ENCODE measurements around the gene STRAP.
"Not testable (repeated sequence)": the region's sequence is repeated elsewhere in the genome, so short reads cannot be mapped to it uniquely, and the experiment has no call there.

The STRAP gene

GRCh38 chr12:15874556-15875145 is 7.5 kb upstream of the STRAP start:
- not testable (repeated sequence) for DNase-seq

- DNase-seq: no peak
Measured at GRCh38 chr12:15875863-15876262, 6.3 kb upstream of the STRAP start.

GRCh38 chr12:15879413-15879812 is 2.8 kb upstream of the STRAP start:
- DNase-seq: no peak

- no peak for DNase-seq
Measured at GRCh38 chr12:15880721-15881120, 1.5 kb upstream of the STRAP start.

- no peak for DNase-seq
Measured at GRCh38 chr12:15883536-15883935, 1.3 kb downstream of the STRAP start.

GRCh38 chr12:15886372-15887042 is 4.3 kb downstream of the STRAP start:
- no peak for DNase-seq

- DNase-seq: no peak
Measured at GRCh38 chr12:15887043-15887817, 5.0 kb downstream of the STRAP start.

GRCh38 chr12:15892645-15893259 is 10.6 kb downstream of the STRAP start:
- no peak for DNase-seq

GRCh38 chr12:15893260-15893659 is 11.1 kb downstream of the STRAP start:
- DNase-seq: no peak

- DNase-seq: no peak
Measured at GRCh38 chr12:15896867-15897266, 14.7 kb downstream of the STRAP start.

- DNase-seq: no peak
Measured at GRCh38 chr12:15897433-15897832, 15.2 kb downstream of the STRAP start.

GRCh38 chr12:15899282-15899870 is 17.2 kb downstream of the STRAP start:
- DNase-seq: peak; percentile 54

- no peak for DNase-seq
Measured at GRCh38 chr12:15904378-15904920, 22.3 kb downstream of the STRAP start.

GRCh38 chr12:15910468-15910863 is 28.3 kb downstream of the STRAP start:
- no peak for DNase-seq

GRCh38 chr12:15910864-15911721 is 28.9 kb downstream of the STRAP start, which contains the start of gene DERA:
Gene DERA, plus strand, starts transcription at chr12:15911332. Its CDS starts 52 bp downstream, at chr12:15911384.
- DNase-seq: peak; percentile 59

- not testable (repeated sequence) for DNase-seq
Measured at GRCh38 chr12:15911931-15912330, 29.7 kb downstream of the STRAP start.

- not testable (repeated sequence) for DNase-seq
Measured at GRCh38 chr12:15914131-15914530, 31.9 kb downstream of the STRAP start.

- no peak for DNase-seq
Measured at GRCh38 chr12:15918066-15918465, 35.9 kb downstream of the STRAP start.

- DNase-seq: no peak
Measured at GRCh38 chr12:15919418-15919817, 37.2 kb downstream of the STRAP start.

GRCh38 chr12:15924956-15925355 is 42.8 kb downstream of the STRAP start:
- DNase-seq: no peak

- no peak for DNase-seq
Measured at GRCh38 chr12:15928346-15928745, 46.2 kb downstream of the STRAP start.

Measured in CD4-positive, alpha-beta T cell treated with Interleukin-12 subunit alpha and Interleukin-12 subunit beta, for 1 hour (primary cell).